Fibroblast of pulmonary artery (primary cell): Measurements from ENCODE around the gene RGS6.

ENCODE experiments used
- DNase-seq: peaks from one replicate; pipeline ENCODE4 v3.0.0-alpha.2; 2010; ENCODE audit warnings: low read depth
- H3K4me3 ChIP-seq: replicated peaks from 2 replicates; pipeline ENCODE4 v1.5.1; 2011; ENCODE audit warnings: low read depth, mild to moderate bottlenecking, control low read depth, low read length, moderate library complexity
- TF ChIP-seq, protein P1 (sequence below): IDR thresholded peaks from 2 replicates; pipeline ENCODE4 v1.5.1; 2011; ENCODE audit warnings: mild to moderate bottlenecking, control low read depth, low read length, inconsistent platforms; ENCODE audit errors: missing control alignments

The RGS6 gene

DNA sequence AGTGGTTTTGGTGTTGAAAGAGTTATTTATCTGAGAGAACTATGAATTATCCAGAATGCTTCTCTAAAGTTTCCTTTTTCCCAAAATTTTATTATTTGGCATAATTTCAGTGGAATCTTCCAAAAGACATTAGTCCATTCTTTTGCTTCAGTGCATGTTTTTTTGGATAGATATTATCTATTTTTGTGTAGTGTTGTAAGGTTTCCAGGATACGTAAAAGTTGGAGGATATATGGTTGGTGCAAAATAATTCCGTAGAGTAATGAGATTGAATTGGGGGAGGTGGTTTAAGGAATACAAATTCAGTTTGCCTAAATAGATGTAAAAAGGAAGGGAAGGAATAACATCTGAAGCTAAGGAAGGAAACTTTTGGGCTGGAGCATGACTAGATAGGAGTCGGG lies 186.6 kb downstream of the RGS6 start:
- no peak overlapping the region for H3K4me3 ChIP-seq
- TF ChIP-seq, protein P1, sequence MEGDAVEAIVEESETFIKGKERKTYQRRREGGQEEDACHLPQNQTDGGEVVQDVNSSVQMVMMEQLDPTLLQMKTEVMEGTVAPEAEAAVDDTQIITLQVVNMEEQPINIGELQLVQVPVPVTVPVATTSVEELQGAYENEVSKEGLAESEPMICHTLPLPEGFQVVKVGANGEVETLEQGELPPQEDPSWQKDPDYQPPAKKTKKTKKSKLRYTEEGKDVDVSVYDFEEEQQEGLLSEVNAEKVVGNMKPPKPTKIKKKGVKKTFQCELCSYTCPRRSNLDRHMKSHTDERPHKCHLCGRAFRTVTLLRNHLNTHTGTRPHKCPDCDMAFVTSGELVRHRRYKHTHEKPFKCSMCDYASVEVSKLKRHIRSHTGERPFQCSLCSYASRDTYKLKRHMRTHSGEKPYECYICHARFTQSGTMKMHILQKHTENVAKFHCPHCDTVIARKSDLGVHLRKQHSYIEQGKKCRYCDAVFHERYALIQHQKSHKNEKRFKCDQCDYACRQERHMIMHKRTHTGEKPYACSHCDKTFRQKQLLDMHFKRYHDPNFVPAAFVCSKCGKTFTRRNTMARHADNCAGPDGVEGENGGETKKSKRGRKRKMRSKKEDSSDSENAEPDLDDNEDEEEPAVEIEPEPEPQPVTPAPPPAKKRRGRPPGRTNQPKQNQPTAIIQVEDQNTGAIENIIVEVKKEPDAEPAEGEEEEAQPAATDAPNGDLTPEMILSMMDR: no peak
- DNase-seq: no peak

DNA sequence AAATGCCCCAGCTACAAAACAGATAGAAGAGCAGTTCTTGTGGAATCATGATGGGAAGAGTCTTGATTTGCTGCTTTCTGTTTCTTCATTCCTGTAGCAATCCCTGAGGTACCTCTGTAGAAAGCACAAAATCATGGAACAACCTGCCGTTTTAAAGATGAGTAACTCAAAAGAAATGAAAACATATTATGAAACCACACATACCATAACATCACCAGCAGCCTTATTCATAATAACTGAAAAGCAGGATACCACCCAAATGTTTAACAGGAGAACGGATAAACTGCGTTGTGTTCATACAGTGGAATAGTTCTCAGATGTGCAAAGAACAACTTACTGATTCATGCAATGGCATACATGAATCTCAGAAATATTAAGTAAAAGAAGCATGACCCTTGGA lies 188.1 kb downstream of the RGS6 start:
- TF ChIP-seq, protein P1: no peak
- H3K4me3 ChIP-seq: no peak overlapping the region
- no peak for DNase-seq

DNA sequence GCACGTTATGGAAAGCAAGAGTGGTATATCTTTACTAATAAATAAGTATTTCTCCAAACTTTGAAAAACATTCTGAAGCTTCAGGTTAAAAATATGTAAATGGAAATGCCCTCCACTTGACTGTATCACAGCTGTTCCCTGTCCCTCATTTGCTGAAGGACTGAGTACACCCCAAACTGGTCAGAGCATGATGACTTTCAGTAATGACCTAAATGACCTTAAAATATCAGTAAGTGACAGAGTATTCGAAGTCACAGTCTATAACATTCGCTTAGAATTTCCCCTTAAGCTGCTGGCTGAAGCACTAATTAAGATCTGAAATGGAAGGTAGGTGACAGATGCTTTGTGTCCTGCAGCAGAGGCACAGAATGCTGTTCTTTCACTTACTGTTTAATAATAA lies 191.5 kb downstream of the RGS6 start:
- H3K4me3 ChIP-seq: no peak overlapping the region
- DNase-seq: no peak
- TF ChIP-seq, protein P1: no peak

DNA sequence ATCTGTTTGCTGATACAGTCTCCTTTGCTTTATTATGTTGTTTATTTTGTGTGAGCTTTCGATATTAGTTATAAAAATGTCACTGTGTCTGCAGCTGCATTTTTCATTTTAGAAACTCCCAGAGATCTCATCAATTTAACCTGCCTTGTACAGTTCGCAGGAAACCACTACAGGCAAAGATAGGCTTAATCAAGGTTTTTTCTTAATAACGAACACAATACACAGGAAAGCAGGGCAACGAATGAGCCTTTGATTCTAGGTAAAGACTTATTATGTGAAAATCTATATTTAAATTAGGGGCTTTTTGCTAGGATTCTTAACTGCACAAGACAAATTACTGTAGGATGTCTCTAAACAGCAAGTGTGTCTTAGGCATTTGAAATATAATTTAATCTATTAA lies 191.9 kb downstream of the RGS6 start:
- TF ChIP-seq, protein P1: no peak
- no peak for DNase-seq
- H3K4me3 ChIP-seq: no peak overlapping the region

DNA sequence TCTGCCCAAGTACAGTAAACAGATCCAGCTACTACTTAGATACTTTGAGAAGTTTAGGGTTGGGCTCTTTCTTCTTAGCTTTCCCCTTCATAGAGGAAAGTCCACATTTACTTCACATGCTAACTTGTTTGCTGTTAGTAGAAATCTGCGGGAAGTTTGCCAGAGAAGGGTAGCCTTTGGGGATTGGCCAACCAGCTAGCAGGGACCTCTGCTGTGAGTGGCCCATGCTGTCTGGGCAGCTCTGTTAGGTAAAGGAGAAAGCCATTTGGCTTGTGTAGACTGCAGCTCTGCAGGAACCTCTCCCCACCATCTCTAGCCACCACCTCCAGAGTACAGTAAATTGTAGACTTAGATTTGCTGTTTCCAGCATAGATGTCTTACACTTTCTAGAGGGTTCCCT lies 193.9 kb downstream of the RGS6 start:
- TF ChIP-seq, protein P1: no peak
- no peak overlapping the region for H3K4me3 ChIP-seq
- no peak for DNase-seq

DNA sequence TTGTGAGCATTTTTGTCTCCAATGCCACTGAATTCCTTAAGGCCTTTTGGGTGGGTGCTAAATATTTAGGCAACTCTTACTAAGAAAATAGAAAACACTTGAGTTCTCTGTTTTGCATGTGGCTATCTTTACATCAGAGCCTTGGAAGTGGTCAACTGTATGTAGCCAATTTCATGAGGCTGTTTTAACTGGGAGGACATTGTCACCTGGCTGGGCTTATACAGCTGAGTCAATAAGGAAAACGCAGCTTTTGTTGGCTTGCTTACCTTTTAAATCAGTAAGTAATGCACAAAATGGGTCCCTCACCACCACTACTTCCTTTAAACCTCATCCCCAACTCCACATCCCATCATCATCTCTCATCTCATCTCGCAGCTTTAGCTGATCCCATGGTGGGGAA lies 194.3 kb downstream of the RGS6 start:
- DNase-seq: no peak
- H3K4me3 ChIP-seq: no peak overlapping the region
- TF ChIP-seq, protein P1: no peak

DNA sequence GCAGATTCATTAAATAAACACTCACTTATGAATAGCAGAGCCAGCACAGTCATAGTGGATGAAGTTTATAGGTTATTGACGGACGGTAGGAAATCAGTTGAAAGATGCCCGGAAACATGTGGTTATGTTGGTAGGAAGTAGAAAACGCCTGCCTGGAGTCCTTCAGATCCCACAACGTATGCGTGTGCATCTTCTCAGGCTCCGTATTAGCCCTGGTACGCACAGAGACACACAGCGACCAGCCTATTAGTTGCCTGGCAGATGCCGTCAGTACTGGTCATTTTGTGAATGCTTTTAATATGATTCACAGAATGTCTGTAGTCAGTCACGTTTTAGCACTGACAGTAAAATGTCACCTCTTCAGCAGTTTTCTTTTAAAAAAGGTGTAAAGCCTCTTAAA lies 196.4 kb downstream of the RGS6 start:
- H3K4me3 ChIP-seq: no peak overlapping the region

More for the DNA sequence above, 196.4 kb downstream of the RGS6 start:
- DNase-seq: no peak
- TF ChIP-seq, protein P1: no peak
